Stomach (tissue), 9 donors: ENCODE measurements around the gene AP4B1. TPM values are rescaled to one million over a fixed set of nuclear protein-coding genes. Genes with fewer than 3 reads are reported as not detected.

Experiments used
- DNase-seq, 2 donors: peaks; one replicate each; pipeline versions ENCODE4 v3.0.0 to v3.0.0-alpha.2; 2013 to 2019
- H3K27ac ChIP-seq, 5 donors: fragments of 200-600 bp in 4 of 5; sonication (generic) in 4 of 5; one replicate each; pipeline ENCODE4 v1.5.1; 2013 to 2019; ENCODE audit warnings: mild to moderate bottlenecking in 1 of 5, moderate library complexity in 1 of 5
- H3K27me3 ChIP-seq, 3 donors: fragments of 200-600 bp; sonication (generic); one replicate each; pipeline ENCODE4 v1.5.1; 2017 to 2019; ENCODE audit warnings: mixed run types in 1 of 3
- H3K36me3 ChIP-seq, 4 donors: fragments of 200-600 bp; sonication (generic); 1 replicate in 3 of 4; 2 replicates in 1 of 4; pipeline ENCODE4 v1.5.1; 2016 to 2019
- H3K4me1 ChIP-seq, 4 donors: fragments of 200-600 bp; sonication (generic); one replicate each; pipeline ENCODE4 v1.5.1; 2016 to 2019
- H3K4me3 ChIP-seq, 4 donors: fragments of 200-600 bp; sonication (generic) in 3 of 4; one replicate each; pipeline ENCODE4 v1.5.1; 2016 to 2019; ENCODE audit warnings: mild to moderate bottlenecking in 1 of 4
- H3K9me3 ChIP-seq, 4 donors: fragments of 200-600 bp; sonication (generic); one replicate each; pipeline ENCODE4 v1.5.1; 2016 to 2019
- CTCF ChIP-seq, 7 experiments: fragments of 450-650 bp in 4 of 7; fragments of 200-600 bp in 3 of 7; sonication (generic) in 3 of 7; IDR thresholded peaks; one replicate each; pipeline ENCODE4 v1.5.1; 2016 to 2019; ENCODE audit warnings: antibody characterized with exemption in 7 of 7, control low read depth in 2 of 7, mild to moderate bottlenecking in 1 of 7
- EP300 ChIP-seq: sonication (generic); formaldehyde crosslinking; IDR thresholded peaks from one replicate; pipeline ENCODE4 v1.6.1; 2017; ENCODE audit warnings: antibody characterized with exemption
- POLR2A ChIP-seq, 4 donors: fragments of 450-650 bp; IDR thresholded peaks; one replicate each; pipeline ENCODE4 v1.6.1; 2016; ENCODE audit warnings: antibody characterized with exemption in 4 of 4, control low read depth in 2 of 4, mild to moderate bottlenecking in 1 of 4, moderate library complexity in 1 of 4
- POLR2AphosphoS5 ChIP-seq, 3 donors: sonication (generic); formaldehyde crosslinking; IDR thresholded peaks; one replicate each; pipeline ENCODE4 v1.6.1; 2016; ENCODE audit warnings: antibody characterized with exemption in 3 of 3
- WGBS, 5 donors: extraction: QIAGEN DNeasy Blood & Tissue Kit in 3 of 5; methylation state at CpG; one replicate each; pipeline versions ENCODE4 v1.1.5 to v1.1.7; 2013 to 2018; 5-methylcytosine and 5-hydroxymethylcytosine counted together
- intact Hi-C: fragments of 100-400 bp; cut with DNase I; formaldehyde crosslinking; loops from one replicate; pipeline ENCODE4 v1.15.1; 2023; ENCODE audit warnings: low total_unique reads
- polyA plus RNA-seq, 3 donors: library from polyadenylated mRNA; stranded (reverse); fragments of 200-250 nt; gene quantifications; one replicate each; pipeline ENCODE4 v1.2.3, GENCODE V29; 2013
- total RNA-seq, 5 donors: library from RNA; depleted of rRNA; stranded (reverse); fragments of >200 nt; gene quantifications; one replicate each; pipeline versions ENCODE4 v1.1.0 to v1.2.3, GENCODE V29; 2014 to 2016
- donor health status: healthy with polysubstance abuse.
- donor health status: Bipolar disorder and iron deficiency.
- donor health status: healthy.

The AP4B1 gene
- total and polyA plus RNA-seq, 8 donors, result 4.0 to 34.0 (median 11.7) TPM

- Histone ChIP-seq H3K4me3 (no peak overlapping the region), H3K4me1 (peaks cover 8 to 66% (median 32%) of the 10 kb centered on the region in 4 donors), H3K27me3 (no peaks in the 10 kb centered on the region), H3K9me3 (no peaks in the 10 kb centered on the region), H3K36me3 (peaks cover 15 to 43% (median 36%) of the 10 kb centered on the region in 4 donors), H3K27ac (no peak overlapping the region)
- no peak for TF ChIP-seq POLR2A (IDR thresholded peaks at IDR 0.05)
- no peak for TF ChIP-seq EP300
- TF ChIP-seq CTCF (IDR thresholded peaks at IDR 0.05), result no peak
- no peak for TF ChIP-seq POLR2AphosphoS5 (IDR thresholded peaks at IDR 0.05)
- no peak for DNase-seq
- WGBS, 5 donors, result 74 to 86% (median 78%) methylated on average over 7 of the region's 7 CpGs
- intact Hi-C loops, result no loop called here
Measured at GRCh38 chr1:113941245-113941559, 36.6 kb upstream of the AP4B1 start.

- Histone ChIP-seq H3K27ac (peak overlapping the region in 2 of 5 donors; percentile 29 to 33), H3K4me1 (peaks cover 4 to 62% (median 29%) of the 10 kb centered on the region in 4 donors), H3K4me3 (no peak overlapping the region), H3K9me3 (no peaks in the 10 kb centered on the region), H3K36me3 (peaks cover 15 to 43% (median 36%) of the 10 kb centered on the region in 4 donors), H3K27me3 (no peaks in the 10 kb centered on the region)
- intact Hi-C loops, result no loop called here
- WGBS, 5 donors, result 74 to 84% (median 77%) methylated on average over 16 of the region's 16 CpGs
- TF ChIP-seq POLR2AphosphoS5 (IDR thresholded peaks at IDR 0.05), result no peak
- no peak for TF ChIP-seq EP300
- DNase-seq, result no peak
Measured at GRCh38 chr1:113940365-113941244, 36.0 kb upstream of the AP4B1 start.

- intact Hi-C loops, result no loop called here
- Histone ChIP-seq H3K4me3 (no peak overlapping the region), H3K27ac (no peak overlapping the region), H3K9me3 (no peaks in the 10 kb centered on the region), H3K36me3 (peaks cover 15 to 30% (median 25%) of the 10 kb centered on the region in 4 donors), H3K4me1 (peaks cover 9 to 79% (median 36%) of the 10 kb centered on the region in 4 donors), H3K27me3 (no peaks in the 10 kb centered on the region)
- DNase-seq, result no peak
- TF ChIP-seq CTCF (IDR thresholded peaks at IDR 0.05) (no peak), POLR2A (IDR thresholded peaks at IDR 0.05) (no peak), EP300 (no peak), POLR2AphosphoS5 (IDR thresholded peaks at IDR 0.05) (no peak)
- WGBS, 5 donors, result 65 to 79% (median 67%) methylated on average over 5 of the region's 5 CpGs
Measured at GRCh38 chr1:113938192-113938591, 33.6 kb upstream of the AP4B1 start.

GRCh38 chr1:113937146-113937545, 32.5 kb upstream of the AP4B1 start:
- WGBS, 5 donors, result 55 to 83% (median 76%) methylated on average over 1 of the region's 1 CpG
- intact Hi-C loops, result no loop called here
- Histone ChIP-seq H3K27ac (no peak overlapping the region), H3K4me3 (no peak overlapping the region), H3K4me1 (peaks cover 15 to 80% (median 41%) of the 10 kb centered on the region in 4 donors), H3K36me3 (peaks cover 15 to 20% (median 20%) of the 10 kb centered on the region in 4 donors), H3K27me3 (no peaks in the 10 kb centered on the region), H3K9me3 (no peaks in the 10 kb centered on the region)
- no peak for TF ChIP-seq EP300
- no peak for TF ChIP-seq POLR2A (IDR thresholded peaks at IDR 0.05)
- no peak for TF ChIP-seq CTCF (IDR thresholded peaks at IDR 0.05)
- no peak for TF ChIP-seq POLR2AphosphoS5 (IDR thresholded peaks at IDR 0.05)
- no peak for DNase-seq

GRCh38 chr1:113935970-113936369, 31.4 kb upstream of the AP4B1 start:
- Histone ChIP-seq H3K4me1 (peaks cover 27 to 88% (median 52%) of the 10 kb centered on the region in 4 donors), H3K9me3 (no peaks in the 10 kb centered on the region), H3K27ac (no peak overlapping the region), H3K27me3 (no peaks in the 10 kb centered on the region), H3K4me3 (no peak overlapping the region), H3K36me3 (peaks cover 4 to 8% (median 8%) of the 10 kb centered on the region in 4 donors)
- WGBS, 5 donors, result 64 to 83% (median 80%) methylated on average over 1 of the region's 1 CpG
- TF ChIP-seq EP300 (no peak), POLR2A (IDR thresholded peaks at IDR 0.05) (no peak), POLR2AphosphoS5 (IDR thresholded peaks at IDR 0.05) (no peak), CTCF (IDR thresholded peaks at IDR 0.05) (no peak)
- no peak for DNase-seq
- intact Hi-C loops, result no loop called here
